Superior temporal gyrus (tissue), 1 donor: ENCODE data around the gene AKAP6.

Experiments used
- DNase-seq: peaks from one replicate; pipeline ENCODE4 v3.0.0-alpha.2; 2016; ENCODE audit errors: extremely low spot score

The AKAP6 gene

GRCh38 chr14:32477396-32477795 lies 148.3 kb downstream of the AKAP6 start:
- DNase-seq: peak; percentile 51

GRCh38 chr14:32478050-32478449 lies 149.0 kb downstream of the AKAP6 start:
- DNase-seq: no peak

- DNase-seq: peak; percentile 29
Measured at GRCh38 chr14:32480337-32480736, 151.2 kb downstream of the AKAP6 start.

GRCh38 chr14:32481707-32482106 lies 152.6 kb downstream of the AKAP6 start:
- DNase-seq: peak; percentile 6

GRCh38 chr14:32491416-32492016 lies 162.4 kb downstream of the AKAP6 start:
- peak; percentile 28 for DNase-seq

GRCh38 chr14:32492457-32492856 lies 163.4 kb downstream of the AKAP6 start:
- DNase-seq: peak; percentile 71

GRCh38 chr14:32494609-32495434 lies 165.7 kb downstream of the AKAP6 start:
- peak; percentile 81 for DNase-seq

- no peak for DNase-seq
Measured at GRCh38 chr14:32495435-32495734, 166.3 kb downstream of the AKAP6 start.

- DNase-seq: no peak
Measured at GRCh38 chr14:32497248-32497647, 168.2 kb downstream of the AKAP6 start.

GRCh38 chr14:32507029-32507984 lies 178.2 kb downstream of the AKAP6 start:
- DNase-seq: peak; percentile 44

GRCh38 chr14:32508281-32508680 lies 179.2 kb downstream of the AKAP6 start:
- DNase-seq: peak; percentile 89

- peak; percentile 99 for DNase-seq
Measured at GRCh38 chr14:32509632-32510187, 180.6 kb downstream of the AKAP6 start.

- no peak for DNase-seq
Measured at GRCh38 chr14:32510815-32511214, 181.7 kb downstream of the AKAP6 start.

GRCh38 chr14:32512348-32512747 lies 183.2 kb downstream of the AKAP6 start:
- no peak for DNase-seq

- no peak for DNase-seq
Measured at GRCh38 chr14:32512813-32513212, 183.7 kb downstream of the AKAP6 start.

- peak; percentile 88 for DNase-seq
Measured at GRCh38 chr14:32513571-32514009, 184.5 kb downstream of the AKAP6 start.

- no peak for DNase-seq
Measured at GRCh38 chr14:32514236-32514635, 185.1 kb downstream of the AKAP6 start.

GRCh38 chr14:32514681-32515080 lies 185.6 kb downstream of the AKAP6 start:
- no peak for DNase-seq

- peak; percentile 76 for DNase-seq
Measured at GRCh38 chr14:32524609-32525375, 195.7 kb downstream of the AKAP6 start.

- DNase-seq: no peak
Measured at GRCh38 chr14:32525591-32525990, 196.5 kb downstream of the AKAP6 start.

GRCh38 chr14:32530800-32531199 lies 201.7 kb downstream of the AKAP6 start:
- DNase-seq: no peak
